GM12878 (cell line): ENCODE results near the gene TSSK3. TPM values are rescaled to one million over a fixed set of nuclear protein-coding genes. Genes with fewer than 3 reads are reported as not detected.

Experiments
- ATAC-seq: fragments of 200-7000 bp; cut with Tn5 transposase; 3 replicates; pipeline ENCODE4 v1.9.1; 2020; ENCODE audit warnings: mild to moderate bottlenecking, moderate library complexity
- BruUV-seq: library from RNA; stranded (reverse); fragments of 400-500 nt; replicated peaks from 2 replicates; lab custom pipeline; 2021; lab: Mats Ljungman, UMichigan
- CTCF ChIA-PET: fragments of 300-600 bp; sonication (Branson Sonifier 250); formaldehyde crosslinking; extraction: SDS; loops from one replicate; lab custom pipeline; 2021; ENCODE audit warnings: inconsistent platforms; lab: Yijun Ruan, JAX
- POLR2A ChIA-PET: fragments of 350-600 bp; formaldehyde crosslinking; extraction: SDS; loops from one replicate; lab custom pipeline; 2021; ENCODE audit warnings: inconsistent platforms; lab: Charles Lee
- RAD21 ChIA-PET: fragments of 300-600 bp; sonication (Branson Sonifier 250); formaldehyde crosslinking; loops from one replicate; lab custom pipeline; 2023; ENCODE audit warnings: antibody characterized with exemption; ENCODE audit not compliant: unreplicated experiment; lab: Charles Lee
- SMC1A ChIA-PET: fragments of 300-600 bp; sonication (Branson Sonifier 250); formaldehyde crosslinking; loops from one replicate; lab custom pipeline; 2023; ENCODE audit not compliant: unreplicated experiment, uncharacterized antibody; lab: Charles Lee
- DNase-seq: peaks from one replicate; pipeline ENCODE4 v3.0.0-alpha.2; 2011; ENCODE audit warnings: low read depth, low spot score
- FAIRE-seq: peaks from 3 replicates; lab custom pipeline; 2011; peaks lifted over from hg19 to GRCh38; lab: Jason Lieb, UNC
- H2AFZ ChIP-seq: 2 replicates; pipeline ENCODE4 v1.6.0; 2011; ENCODE audit warnings: low read depth, low read length, control low read depth; ENCODE audit not compliant: control insufficient read depth
- H3K27ac ChIP-seq: 2 replicates; pipeline ENCODE4 v1.5.1; 2011; ENCODE audit warnings: control low read depth; ENCODE audit not compliant: control insufficient read depth, insufficient read depth
- H3K27me3 ChIP-seq, 2 experiments: replicated peaks in 1 of 2; 2 replicates each; pipeline versions ENCODE4 v1.6.0 to v1.6.1; 2011; ENCODE audit warnings: low read length in 1 of 2; ENCODE audit not compliant: control insufficient read depth in 2 of 2, insufficient read depth in 2 of 2
- H3K36me3 ChIP-seq, 2 experiments: 2 replicates each; pipeline ENCODE4 v1.5.1; 2011; ENCODE audit warnings: low read length in 1 of 2; ENCODE audit not compliant: control insufficient read depth in 2 of 2, insufficient read depth in 2 of 2
- H3K4me1 ChIP-seq: 2 replicates; pipeline ENCODE4 v1.6.1; 2011; ENCODE audit warnings: mild to moderate bottlenecking, low read length, moderate library complexity, mixed read lengths; ENCODE audit not compliant: control insufficient read depth, insufficient read depth
- H3K4me2 ChIP-seq: 2 replicates; pipeline ENCODE4 v1.6.0; 2011; ENCODE audit warnings: control low read depth; ENCODE audit not compliant: control insufficient read depth, insufficient read depth
- H3K4me3 ChIP-seq: fragments of 200-600 bp; sonication (generic); 2 replicates; pipeline ENCODE4 v1.5.1; 2016
- H3K79me2 ChIP-seq: 2 replicates; pipeline ENCODE4 v1.6.0; 2011; ENCODE audit warnings: low read length; ENCODE audit not compliant: control insufficient read depth, insufficient read depth
- H3K9ac ChIP-seq: 2 replicates; pipeline ENCODE4 v1.8.0; 2011; ENCODE audit warnings: low read length, control low read depth, mixed read lengths; ENCODE audit not compliant: control insufficient read depth, insufficient read depth
- H3K9me3 ChIP-seq: replicated peaks from 3 replicates; pipeline ENCODE4 v1.5.1; 2011; ENCODE audit warnings: mild to moderate bottlenecking, low read length; ENCODE audit not compliant: control insufficient read depth, insufficient read depth
- H4K20me1 ChIP-seq: 2 replicates; pipeline ENCODE4 v1.6.0; 2011; ENCODE audit not compliant: control insufficient read depth, insufficient read depth
- EGR1 ChIP-seq, 2 experiments: IDR thresholded peaks; 1 replicate in 1 of 2; 2 replicates in 1 of 2; pipeline ENCODE4 v1.6.1; 2011 to 2012; ENCODE audit warnings: low read depth in 2 of 2, low read length in 2 of 2, borderline replicate concordance in 1 of 2, mild to moderate bottlenecking in 1 of 2, moderate library complexity in 1 of 2
- HSF1 ChIP-seq: fragments of 150-350 bp; IDR thresholded peaks from 2 replicates; pipeline ENCODE4 v1.6.1; 2014; ENCODE audit warnings: mild to moderate bottlenecking, low read depth, low read length
- NFXL1 ChIP-seq: fragments of 450-650 bp; IDR thresholded peaks from 2 replicates; pipeline ENCODE4 v1.6.1; 2017; ENCODE audit warnings: antibody characterized with exemption, mild to moderate bottlenecking, borderline replicate concordance
- SRF ChIP-seq, 2 experiments: IDR thresholded peaks; 2 replicates each; pipeline ENCODE4 v1.6.1; 2011; ENCODE audit warnings: low read depth in 2 of 2, low read length in 2 of 2, mild to moderate bottlenecking in 1 of 2, moderate library complexity in 1 of 2
- WGBS: methylation state at CpG from one replicate; pipeline ENCODE4 v1.1.6; 2016; ENCODE audit warnings: low lambda C conversion rate; ENCODE audit not compliant: insufficient replicate concordance, insufficient coverage; ENCODE audit errors: missing lambda C conversion rate; 5-methylcytosine and 5-hydroxymethylcytosine counted together
- in situ Hi-C: fragments of 300-500 bp; cut with MboI; formaldehyde crosslinking; loops from 9 replicates; pipeline ENCODE4 v1.14.3; 2018; ENCODE audit warnings: mixed read lengths
- intact Hi-C: fragments of 100-400 bp; cut with micrococcal nuclease; formaldehyde crosslinking; loops from one replicate; pipeline ENCODE4 v1.14.2; 2022; ENCODE audit not compliant: unreplicated experiment
- polyA plus RNA-seq, 11 experiments: library from polyadenylated mRNA; depleted of rRNA in 4 of 11; unstranded in 6 of 11; stranded (reverse) in 5 of 11; fragments of >200 nt; fragmentation: Nextera tagmentation in 4 of 11; fragmentation: Illumina TruSeq in 1 of 11; extraction: Ambion mirVana in 4 of 11; extraction: Trizol in 1 of 11; gene quantifications; 1 replicate in 1 of 11; 2 replicates in 10 of 11; pipeline versions ENCODE4 v1.2.1 to v1.2.3, GENCODE V29; 2011 to 2016; ENCODE audit warnings: inconsistent platforms in 2 of 11, missing spikeins in 2 of 11, low read depth in 1 of 11
- total RNA-seq, 4 experiments: library from RNA; depleted of rRNA in 3 of 4; stranded (reverse); fragments of >200 nt in 3 of 4; fragmentation: Illumina TruSeq in 1 of 4; extraction: Trizol in 1 of 4; gene quantifications; 2 replicates each; pipeline versions ENCODE4 v1.2.1 to v1.2.3, GENCODE V29; 2013 to 2021
- TF ChIP-seq, protein P1 (sequence below): fragments of 450-650 bp; formaldehyde crosslinking; IDR thresholded peaks from 2 replicates; pipeline ENCODE4 v1.4.0; 2020; ENCODE audit warnings: mild to moderate bottlenecking, moderate library complexity
- TF ChIP-seq, protein P2 (sequence below): fragments of 450-650 bp; IDR thresholded peaks from 2 replicates; pipeline ENCODE4 v1.6.1; 2017; ENCODE audit warnings: borderline replicate concordance

TSSK3 gene
- total and polyA plus RNA-seq, 10 of the 15 experiments (the other 5 are each of a cell fraction or from before 2014, with no cell fraction given), result 0.42 to 0.82 (median 0.60) TPM

DNA sequence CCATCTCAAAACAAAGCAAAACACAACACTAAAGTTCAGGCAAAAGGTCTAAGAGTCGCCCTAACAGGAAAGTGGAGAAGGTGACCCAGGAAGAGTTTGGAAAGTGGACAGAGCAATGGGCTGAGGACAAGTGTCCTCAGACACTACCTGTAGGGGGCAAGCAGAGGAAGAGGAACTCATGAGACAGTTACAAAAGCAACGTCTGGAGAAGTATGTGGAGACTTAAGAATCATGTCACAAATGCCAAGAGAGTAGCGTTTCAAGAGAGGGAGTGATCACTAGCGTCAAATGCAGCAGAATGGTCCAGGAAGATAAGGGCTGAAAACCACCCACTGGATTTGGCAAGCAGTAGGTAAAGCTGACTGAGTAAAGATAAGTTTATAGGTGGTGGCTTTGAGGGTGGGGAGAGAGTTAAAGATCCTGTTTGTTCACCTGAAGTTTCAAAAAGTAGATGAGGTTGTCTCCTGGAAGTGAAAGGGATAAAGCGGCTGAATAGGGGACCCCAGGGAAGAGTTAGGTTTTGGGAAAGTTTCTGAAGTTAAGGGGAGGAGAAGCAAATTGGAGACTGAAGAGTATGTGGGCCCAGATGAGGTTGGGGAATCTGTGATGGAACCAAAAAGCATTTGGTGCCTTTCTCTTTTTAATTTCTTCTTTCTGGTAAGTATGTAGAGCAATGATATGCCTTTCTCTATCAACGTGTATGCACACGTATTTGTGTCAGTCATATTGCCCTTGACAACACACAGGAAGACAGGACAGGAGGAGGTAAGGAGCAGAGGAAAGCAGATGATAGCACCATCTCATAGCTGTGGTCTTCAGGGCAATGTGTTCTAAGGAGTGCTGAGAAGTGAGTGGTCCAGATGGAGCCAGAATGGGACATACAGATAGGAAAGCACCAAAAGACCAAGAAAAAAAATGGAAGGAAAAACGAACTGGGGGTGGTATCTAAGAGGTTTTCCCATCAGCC, 28.8 kb downstream of the TSSK3 start:
- BruUV-seq, result no TSS peak
- Histone ChIP-seq H3K4me1 (no peaks in the 10 kb centered on the region; the same call in 1 of the 2 replicates), H3K9ac (no peak overlapping the region), H4K20me1 (no peaks in the 10 kb centered on the region), H3K9me3 (no peaks in the 10 kb centered on the region; the same call in 2 of the 3 replicates), H3K4me2 (no peak overlapping the region), H3K79me2 (peaks cover 12% of the 10 kb centered on the region), H2AFZ (no peak overlapping the region), H3K27me3 (no peaks in the 10 kb centered on the region), H3K27ac (no peak overlapping the region), H3K4me3 (no peak overlapping the region), H3K36me3 (peaks cover 0 to 17% of the 10 kb centered on the region in 2 experiments; a peak in 1 of 4 replicates)
- DNase-seq (no peak), ATAC-seq (no peak), FAIRE-seq (no peak)
- ChIA-PET CTCF (interaction anchor here (3.0 kb wide), 1 partner anchor 10 kb away, joined by 11 read pairs; no protein-coding TSS in a partner anchor), RAD21 (interaction anchor here (1.0 kb wide), 1 partner anchor 10 kb away, joined by 3 read pairs; no protein-coding TSS in a partner anchor), POLR2A (no interaction called here), SMC1A (interaction anchor here (0.5 kb wide), 1 partner anchor 76 kb away, joined by 3 read pairs; no protein-coding TSS in a partner anchor)
- in situ Hi-C loops (no loop called here), intact Hi-C loops (no loop called here)
- 63% methylated on average over 8 of the region's 8 CpGs for WGBS
- TF ChIP-seq, protein P1, sequence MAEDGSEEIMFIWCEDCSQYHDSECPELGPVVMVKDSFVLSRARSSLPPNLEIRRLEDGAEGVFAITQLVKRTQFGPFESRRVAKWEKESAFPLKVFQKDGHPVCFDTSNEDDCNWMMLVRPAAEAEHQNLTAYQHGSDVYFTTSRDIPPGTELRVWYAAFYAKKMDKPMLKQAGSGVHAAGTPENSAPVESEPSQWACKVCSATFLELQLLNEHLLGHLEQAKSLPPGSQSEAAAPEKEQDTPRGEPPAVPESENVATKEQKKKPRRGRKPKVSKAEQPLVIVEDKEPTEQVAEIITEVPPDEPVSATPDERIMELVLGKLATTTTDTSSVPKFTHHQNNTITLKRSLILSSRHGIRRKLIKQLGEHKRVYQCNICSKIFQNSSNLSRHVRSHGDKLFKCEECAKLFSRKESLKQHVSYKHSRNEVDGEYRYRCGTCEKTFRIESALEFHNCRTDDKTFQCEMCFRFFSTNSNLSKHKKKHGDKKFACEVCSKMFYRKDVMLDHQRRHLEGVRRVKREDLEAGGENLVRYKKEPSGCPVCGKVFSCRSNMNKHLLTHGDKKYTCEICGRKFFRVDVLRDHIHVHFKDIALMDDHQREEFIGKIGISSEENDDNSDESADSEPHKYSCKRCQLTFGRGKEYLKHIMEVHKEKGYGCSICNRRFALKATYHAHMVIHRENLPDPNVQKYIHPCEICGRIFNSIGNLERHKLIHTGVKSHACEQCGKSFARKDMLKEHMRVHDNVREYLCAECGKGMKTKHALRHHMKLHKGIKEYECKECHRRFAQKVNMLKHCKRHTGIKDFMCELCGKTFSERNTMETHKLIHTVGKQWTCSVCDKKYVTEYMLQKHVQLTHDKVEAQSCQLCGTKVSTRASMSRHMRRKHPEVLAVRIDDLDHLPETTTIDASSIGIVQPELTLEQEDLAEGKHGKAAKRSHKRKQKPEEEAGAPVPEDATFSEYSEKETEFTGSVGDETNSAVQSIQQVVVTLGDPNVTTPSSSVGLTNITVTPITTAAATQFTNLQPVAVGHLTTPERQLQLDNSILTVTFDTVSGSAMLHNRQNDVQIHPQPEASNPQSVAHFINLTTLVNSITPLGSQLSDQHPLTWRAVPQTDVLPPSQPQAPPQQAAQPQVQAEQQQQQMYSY, result no peak
- TF ChIP-seq NFXL1 (no peak), EGR1 (IDR thresholded peaks at IDR 0.05; ENCODE audit: borderline replicate concordance in 1 of 2, low read depth in 2 of 2, low read length in 2 of 2) (no peak), HSF1 (no peak), SRF (IDR thresholded peaks at IDR 0.05; ENCODE audit: low read depth in 2 of 2, low read length in 2 of 2) (no peak)
- TF ChIP-seq, protein P2, sequence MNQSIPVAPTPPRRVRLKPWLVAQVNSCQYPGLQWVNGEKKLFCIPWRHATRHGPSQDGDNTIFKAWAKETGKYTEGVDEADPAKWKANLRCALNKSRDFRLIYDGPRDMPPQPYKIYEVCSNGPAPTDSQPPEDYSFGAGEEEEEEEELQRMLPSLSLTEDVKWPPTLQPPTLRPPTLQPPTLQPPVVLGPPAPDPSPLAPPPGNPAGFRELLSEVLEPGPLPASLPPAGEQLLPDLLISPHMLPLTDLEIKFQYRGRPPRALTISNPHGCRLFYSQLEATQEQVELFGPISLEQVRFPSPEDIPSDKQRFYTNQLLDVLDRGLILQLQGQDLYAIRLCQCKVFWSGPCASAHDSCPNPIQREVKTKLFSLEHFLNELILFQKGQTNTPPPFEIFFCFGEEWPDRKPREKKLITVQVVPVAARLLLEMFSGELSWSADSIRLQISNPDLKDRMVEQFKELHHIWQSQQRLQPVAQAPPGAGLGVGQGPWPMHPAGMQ, result no peak
